Stimulated activated naive B cell treated with anti-CD40 and anti-IgM and Interleukin-4, amounts not matched to agents 10 μg/mL and 1 μg/mL and 100 μg/mL, for 72 hours (primary cell): ENCODE measurements around the gene CEP104.
"Not testable (repeated sequence)": the region's sequence is repeated elsewhere in the genome, so short reads cannot be mapped to it uniquely, and the experiment has no call there.

ENCODE experiments used
- ATAC-seq, 2 donors: fragments of 150-1000 bp; cut with Tn5 transposase; replicated peaks; 2 replicates each; pipeline ENCODE4 v1.10.0; 2021; ENCODE audit warnings: moderate library complexity in 1 of 2
- DNase-seq: peaks from one replicate; pipeline ENCODE4 v3.0.0; 2021
- H3K27ac Mint-ChIP-seq: one replicate; pipeline ENCODE4 v1.8.0; 2022; ENCODE audit warnings: mild to moderate bottlenecking, mixed read lengths
- H3K27me3 Mint-ChIP-seq, 2 donors: one replicate each; pipeline ENCODE4 v1.8.0; 2022; ENCODE audit warnings: mixed read lengths in 2 of 2
- H3K36me3 Mint-ChIP-seq, 2 donors: one replicate each; pipeline ENCODE4 v1.8.0; 2022; ENCODE audit warnings: mixed read lengths in 2 of 2, mild to moderate bottlenecking in 1 of 2
- H3K4me1 Mint-ChIP-seq, 2 donors: one replicate each; pipeline ENCODE4 v1.8.0; 2022; ENCODE audit warnings: mixed read lengths in 2 of 2, mild to moderate bottlenecking in 1 of 2
- H3K4me3 Mint-ChIP-seq, 2 donors: one replicate each; pipeline ENCODE4 v1.8.0; 2022; ENCODE audit warnings: mild to moderate bottlenecking in 2 of 2, mixed read lengths in 2 of 2, moderate library complexity in 1 of 2
- H3K9me3 Mint-ChIP-seq, 2 donors: one replicate each; pipeline ENCODE4 v1.8.0; 2022; ENCODE audit warnings: mixed read lengths in 2 of 2, mild to moderate bottlenecking in 1 of 2

The CEP104 gene

GRCh38 chr1:3817821-3818597 lies 39.0 kb downstream of the CEP104 start:
- no peak overlapping the region for H3K27ac Mint-ChIP-seq
- no peak for ATAC-seq

GRCh38 chr1:3817138-3817740 lies 39.8 kb downstream of the CEP104 start:
- ATAC-seq (no peak), DNase-seq (no peak)
- no peaks in the 10 kb centered on the region for H3K9me3 Mint-ChIP-seq
- no peaks in the 10 kb centered on the region for H3K27me3 Mint-ChIP-seq
- peaks cover 43 to 69% of the 10 kb centered on the region in 2 donors for H3K36me3 Mint-ChIP-seq
- no peak overlapping the region for H3K27ac Mint-ChIP-seq
- no peak overlapping the region for H3K4me3 Mint-ChIP-seq
- peaks cover 4 to 8% of the 10 kb centered on the region in 2 donors for H3K4me1 Mint-ChIP-seq

More at GRCh38 chr1:3817821-3818597, 39.0 kb downstream of the CEP104 start:
- DNase-seq: no peak
- Mint-ChIP-seq H3K4me1 (peaks cover 4 to 8% of the 10 kb centered on the region in 2 donors), H3K27me3 (no peaks in the 10 kb centered on the region), H3K9me3 (no peaks in the 10 kb centered on the region), H3K36me3 (peaks cover 48 to 70% of the 10 kb centered on the region in 2 donors), H3K4me3 (no peak overlapping the region)

GRCh38 chr1:3816331-3817137 lies 40.5 kb downstream of the CEP104 start:
- Mint-ChIP-seq H3K9me3 (no peaks in the 10 kb centered on the region), H3K4me3 (no peak overlapping the region), H3K4me1 (peaks cover 5 to 12% of the 10 kb centered on the region in 2 donors), H3K27ac (no peak overlapping the region), H3K36me3 (peaks cover 37 to 62% of the 10 kb centered on the region in 2 donors), H3K27me3 (no peaks in the 10 kb centered on the region)
- ATAC-seq: no peak
- no peak for DNase-seq

GRCh38 chr1:3814771-3815561 lies 42.0 kb downstream of the CEP104 start:
- H3K27me3 Mint-ChIP-seq: no peaks in the 10 kb centered on the region
- no peak overlapping the region for H3K27ac Mint-ChIP-seq
- H3K36me3 Mint-ChIP-seq: peaks cover 27 to 51% of the 10 kb centered on the region in 2 donors
- ATAC-seq: no peak
- H3K9me3 Mint-ChIP-seq: no peaks in the 10 kb centered on the region
- DNase-seq: no peak
- no peak overlapping the region for H3K4me3 Mint-ChIP-seq
- H3K4me1 Mint-ChIP-seq: peaks cover 8 to 17% of the 10 kb centered on the region in 2 donors

GRCh38 chr1:3814065-3814464 lies 42.9 kb downstream of the CEP104 start:
- ATAC-seq (no peak), DNase-seq (no peak)
- Mint-ChIP-seq H3K9me3 (no peaks in the 10 kb centered on the region), H3K27me3 (no peaks in the 10 kb centered on the region), H3K4me1 (peaks cover 6 to 9% of the 10 kb centered on the region in 2 donors), H3K4me3 (no peak overlapping the region), H3K36me3 (peaks cover 22 to 42% of the 10 kb centered on the region in 2 donors), H3K27ac (no peak overlapping the region)

GRCh38 chr1:3811595-3811911 lies 45.5 kb downstream of the CEP104 start:
- Mint-ChIP-seq H3K27me3 (peaks cover 0 to 7% of the 10 kb centered on the region in 2 donors), H3K36me3 (peaks cover 16 to 21% of the 10 kb centered on the region in 2 donors), H3K27ac (no peak overlapping the region), H3K4me1 (peaks cover 4 to 9% of the 10 kb centered on the region in 2 donors), H3K4me3 (peak overlapping the region in 1 of 2 donors; percentile 53), H3K9me3 (no peaks in the 10 kb centered on the region)
- no peak for DNase-seq
- peak; percentile 77 to 88 for ATAC-seq

GRCh38 chr1:3810149-3810761 lies 46.8 kb downstream of the CEP104 start:
- peaks cover 10 to 13% of the 10 kb centered on the region in 2 donors for H3K36me3 Mint-ChIP-seq
- H3K27me3 Mint-ChIP-seq: peaks cover 10 to 16% of the 10 kb centered on the region in 2 donors
- H3K4me3 Mint-ChIP-seq, DNase-seq, H3K27ac Mint-ChIP-seq, H3K9me3 Mint-ChIP-seq, ATAC-seq, H3K4me1 Mint-ChIP-seq: not testable (repeated sequence)

- DNase-seq: no peak
- peaks cover 5 to 7% of the 10 kb centered on the region in 2 donors for H3K36me3 Mint-ChIP-seq
- no peaks in the 10 kb centered on the region for H3K9me3 Mint-ChIP-seq
- H3K27ac Mint-ChIP-seq: no peak overlapping the region
- no peak overlapping the region for H3K4me3 Mint-ChIP-seq
- H3K4me1 Mint-ChIP-seq: peaks cover 12 to 16% of the 10 kb centered on the region in 2 donors
- ATAC-seq: no peak
- H3K27me3 Mint-ChIP-seq: peaks cover 15 to 22% of the 10 kb centered on the region in 2 donors
These were observed 47.3 kb downstream of the CEP104 start for GRCh38 chr1:3809680-3810079.

GRCh38 chr1:3807769-3808168 lies 49.2 kb downstream of the CEP104 start:
- no peak overlapping the region for H3K27ac Mint-ChIP-seq
- peaks cover 16 to 23% of the 10 kb centered on the region in 2 donors for H3K4me1 Mint-ChIP-seq
- DNase-seq: no peak
- H3K4me3 Mint-ChIP-seq: no peak overlapping the region
- no peak for ATAC-seq
- H3K9me3 Mint-ChIP-seq: no peaks in the 10 kb centered on the region
- peaks cover 26 to 41% of the 10 kb centered on the region in 2 donors for H3K27me3 Mint-ChIP-seq
- H3K36me3 Mint-ChIP-seq: peaks cover 0 to 2% of the 10 kb centered on the region in 2 donors

GRCh38 chr1:3805038-3805437 lies 52.0 kb downstream of the CEP104 start:
- H3K27me3 Mint-ChIP-seq: peaks cover 29 to 48% of the 10 kb centered on the region in 2 donors
- no peak for ATAC-seq
- H3K36me3 Mint-ChIP-seq: peaks cover 0 to 4% of the 10 kb centered on the region in 2 donors
- H3K4me3 Mint-ChIP-seq: no peak overlapping the region
- no peak for DNase-seq
- H3K27ac Mint-ChIP-seq: no peak overlapping the region
- H3K4me1 Mint-ChIP-seq: peaks cover 18 to 24% of the 10 kb centered on the region in 2 donors
- H3K9me3 Mint-ChIP-seq: peaks cover 2 to 3% of the 10 kb centered on the region in 2 donors

GRCh38 chr1:3804627-3804944 lies 52.4 kb downstream of the CEP104 start:
- not testable (repeated sequence) for ATAC-seq, DNase-seq, H3K36me3 Mint-ChIP-seq, H3K9me3 Mint-ChIP-seq
- H3K4me1 Mint-ChIP-seq: peaks cover 20 to 24% of the 10 kb centered on the region in 2 donors
- peak overlapping the region; percentile 34 for H3K27ac Mint-ChIP-seq
- peak overlapping the region in 1 of 2 donors; percentile 47 for H3K4me3 Mint-ChIP-seq
- H3K27me3 Mint-ChIP-seq: peaks cover 33 to 53% of the 10 kb centered on the region in 2 donors

GRCh38 chr1:3803905-3804626 lies 52.9 kb downstream of the CEP104 start:
- DNase-seq: no peak
- peaks cover 35 to 55% of the 10 kb centered on the region in 2 donors for H3K27me3 Mint-ChIP-seq

GRCh38 chr1:3800795-3801194 lies 56.2 kb downstream of the CEP104 start:
- peak in 1 of 2 donors; percentile 9 for ATAC-seq
- not testable (repeated sequence) for H3K9me3 Mint-ChIP-seq
- Mint-ChIP-seq H3K4me3 (peak overlapping the region in 1 of 2 donors; percentile 64), H3K27ac (peak overlapping the region; percentile 93), H3K36me3 (peaks cover 0 to 17% of the 10 kb centered on the region in 2 donors), H3K27me3 (peaks cover 31 to 43% of the 10 kb centered on the region in 2 donors), H3K4me1 (peaks cover 28 to 34% of the 10 kb centered on the region in 2 donors)
- peak; percentile 35 for DNase-seq

More at GRCh38 chr1:3803905-3804626, 52.9 kb downstream of the CEP104 start:
- peaks cover 20 to 24% of the 10 kb centered on the region in 2 donors for H3K4me1 Mint-ChIP-seq
- ATAC-seq: no peak
- H3K4me3 Mint-ChIP-seq: peak overlapping the region in 1 of 2 donors; percentile 47
- peak overlapping the region; percentile 34 for H3K27ac Mint-ChIP-seq
- peaks cover 0 to 8% of the 10 kb centered on the region in 2 donors for H3K36me3 Mint-ChIP-seq
- H3K9me3 Mint-ChIP-seq: peaks cover 2 to 3% of the 10 kb centered on the region in 2 donors
